B cell (primary cell): ENCODE results near the gene KCNK13. TPM values are rescaled to one million over a fixed set of nuclear protein-coding genes. Genes with fewer than 3 reads are reported as not detected.

Experiments used
- ATAC-seq: fragments of 200-7000 bp; cut with Tn5 transposase; one replicate; pipeline ENCODE4 v1.10.0; 2021; ENCODE audit warnings: low read depth, mild to moderate bottlenecking, moderate number of reproducible peaks, moderate library complexity
- CTCF ChIA-PET: fragments of 350-600 bp; sonication (Branson Sonifier 250); formaldehyde crosslinking; loops from one replicate; lab custom pipeline; 2021; ENCODE audit warnings: antibody characterized with exemption, inconsistent platforms; lab: Charles Lee
- POLR2A ChIA-PET: fragments of 350-600 bp; sonication (Branson Sonifier 250); formaldehyde crosslinking; loops from one replicate; lab custom pipeline; 2021; ENCODE audit warnings: antibody characterized with exemption; lab: Charles Lee
- DNase-seq: peaks from one replicate; pipeline ENCODE4 v3.0.0; 2013
- H2AFZ ChIP-seq: 2 replicates; pipeline ENCODE4 v1.6.1; 2012; ENCODE audit warnings: mild to moderate bottlenecking, low read depth, low read length; ENCODE audit not compliant: insufficient read depth, poor library complexity, severe bottlenecking
- H3K27ac ChIP-seq, 2 donors: 1 replicate in 1 of 2; 2 replicates in 1 of 2; pipeline ENCODE4 v1.5.1; 2012 to 2013; ENCODE audit warnings: low read length in 2 of 2, mild to moderate bottlenecking in 2 of 2, moderate library complexity in 1 of 2
- H3K27me3 ChIP-seq, 4 experiments: fragments of 200-600 bp in 1 of 4; sonication (generic) in 1 of 4; replicated peaks in 1 of 4; 1 replicate in 2 of 4; 2 replicates in 2 of 4; pipeline versions ENCODE4 v1.6.1 to v1.7.0; 2013 to 2016; ENCODE audit warnings: low read length in 3 of 4, mild to moderate bottlenecking in 2 of 4, mixed read lengths in 1 of 4, moderate library complexity in 1 of 4; ENCODE audit not compliant: insufficient read depth in 4 of 4, control insufficient read depth in 3 of 4; ENCODE audit errors: control extremely low read depth in 1 of 4
- H3K36me3 ChIP-seq, 2 experiments: replicated peaks in 1 of 2; 1 replicate in 1 of 2; 2 replicates in 1 of 2; pipeline versions ENCODE4 v1.6.1 to v1.7.1; 2013; ENCODE audit warnings: low read length in 1 of 2; ENCODE audit not compliant: insufficient read depth in 2 of 2, control insufficient read depth in 1 of 2; ENCODE audit errors: control extremely low read depth in 1 of 2, extremely low read depth in 1 of 2
- H3K4me1 ChIP-seq, 2 donors: fragments of 200-600 bp in 1 of 2; sonication (generic) in 1 of 2; 1 replicate in 1 of 2; 2 replicates in 1 of 2; pipeline versions ENCODE4 v1.5.1 to v1.6.1; 2013 to 2017; ENCODE audit warnings: low read length in 2 of 2; ENCODE audit not compliant: control insufficient read depth in 2 of 2, insufficient read depth in 2 of 2
- H3K4me2 ChIP-seq: replicated peaks from 2 replicates; pipeline ENCODE3; 2012; ENCODE audit warnings: mild to moderate bottlenecking, low read depth, low read length; ENCODE audit not compliant: poor library complexity, severe bottlenecking
- H3K4me3 ChIP-seq, 5 experiments: fragments of 200-600 bp in 1 of 5; sonication (generic) in 1 of 5; 1 replicate in 3 of 5; 2 replicates in 2 of 5; pipeline versions ENCODE4 v1.5.1 to v1.7.0; 2011 to 2016; ENCODE audit warnings: low read length in 4 of 5, mild to moderate bottlenecking in 4 of 5, low read depth in 2 of 5, control low read depth in 1 of 5, moderate library complexity in 1 of 5; ENCODE audit not compliant: insufficient read depth in 1 of 5; ENCODE audit errors: control extremely low read depth in 1 of 5, extremely low read depth in 1 of 5
- H3K79me2 ChIP-seq: fragments of 200-600 bp; sonication (generic); one replicate; pipeline ENCODE4 v1.6.0; 2016; ENCODE audit warnings: low read length; ENCODE audit not compliant: control insufficient read depth, insufficient read depth
- H3K9ac ChIP-seq: fragments of 200-600 bp; sonication (generic); 2 replicates; pipeline ENCODE4 v1.6.1; 2017; ENCODE audit warnings: mild to moderate bottlenecking, low read length, moderate library complexity
- H3K9me3 ChIP-seq, 3 donors: one replicate each; pipeline versions ENCODE4 v1.6.1 to v1.7.1; 2013; ENCODE audit warnings: low read length in 2 of 3; ENCODE audit not compliant: control insufficient read depth in 2 of 3, insufficient read depth in 1 of 3; ENCODE audit errors: control extremely low read depth in 1 of 3
- H4K20me1 ChIP-seq: 2 replicates; pipeline ENCODE4 v1.6.0; 2012; ENCODE audit warnings: mild to moderate bottlenecking, low read length; ENCODE audit not compliant: insufficient read depth, control insufficient read depth, poor library complexity, severe bottlenecking
- H3K27ac Mint-ChIP-seq: one replicate; pipeline ENCODE4 v1.8.0; 2021; ENCODE audit warnings: mixed read lengths
- H3K27me3 Mint-ChIP-seq: one replicate; pipeline ENCODE4 v1.8.0; 2021; ENCODE audit warnings: mixed read lengths
- H3K4me1 Mint-ChIP-seq: one replicate; pipeline ENCODE4 v1.8.0; 2021; ENCODE audit warnings: mixed read lengths
- H3K4me3 Mint-ChIP-seq: one replicate; pipeline ENCODE4 v1.8.0; 2021; ENCODE audit warnings: mixed read lengths
- H3K9me3 Mint-ChIP-seq: one replicate; pipeline ENCODE4 v1.8.0; 2022; ENCODE audit warnings: mixed read lengths; ENCODE audit not compliant: insufficient read depth
- CTCF ChIP-seq: fragments of 200-600 bp; IDR thresholded peaks from one replicate; pipeline ENCODE4 v1.8.0; 2022; ENCODE audit warnings: antibody characterized with exemption, mild to moderate bottlenecking
- EZH2 ChIP-seq: IDR thresholded peaks from 2 replicates; pipeline ENCODE4 v1.6.1; 2012; ENCODE audit warnings: borderline replicate concordance, low read depth, mild to moderate bottlenecking, moderate library complexity, low read length; ENCODE audit not compliant: insufficient read depth, poor library complexity, severe bottlenecking
- WGBS: methylation state at CpG from one replicate; pipeline ENCODE4 v1.1.5; 2013; ENCODE audit warnings: missing lambda C conversion rate; ENCODE audit not compliant: insufficient coverage; 5-methylcytosine and 5-hydroxymethylcytosine counted together
- intact Hi-C: fragments of 100-400 bp; cut with micrococcal nuclease; formaldehyde crosslinking; loops from one replicate; pipeline ENCODE4 v1.10.0; 2022
- polyA minus RNA-seq: library from RNA; depleted of rRNA, polyadenylated mRNA; stranded (reverse); fragments of >200 nt; gene quantifications from 2 replicates; pipeline ENCODE4 v1.2.3, GENCODE V29; 2012
- polyA plus RNA-seq: library from polyadenylated mRNA; depleted of rRNA; stranded (reverse); fragments of >200 nt; gene quantifications from 2 replicates; pipeline ENCODE4 v1.2.3, GENCODE V29; 2012
- total RNA-seq, 2 donors: library from RNA; stranded (reverse); fragments of 120-200 nt in 1 of 2; gene quantifications; 1 replicate in 1 of 2; 2 replicates in 1 of 2; pipeline versions ENCODE4 v1.2.3 to v1.2.4, GENCODE V29; 2013 to 2022

The KCNK13 gene
- total RNA-seq (not detected in 2 replicates), polyA plus RNA-seq (0.03 TPM in 1 of 2 replicates, not detected in the other), polyA minus RNA-seq (not detected in 2 replicates)
- total RNA-seq (2013), result 0.07 TPM

DNA sequence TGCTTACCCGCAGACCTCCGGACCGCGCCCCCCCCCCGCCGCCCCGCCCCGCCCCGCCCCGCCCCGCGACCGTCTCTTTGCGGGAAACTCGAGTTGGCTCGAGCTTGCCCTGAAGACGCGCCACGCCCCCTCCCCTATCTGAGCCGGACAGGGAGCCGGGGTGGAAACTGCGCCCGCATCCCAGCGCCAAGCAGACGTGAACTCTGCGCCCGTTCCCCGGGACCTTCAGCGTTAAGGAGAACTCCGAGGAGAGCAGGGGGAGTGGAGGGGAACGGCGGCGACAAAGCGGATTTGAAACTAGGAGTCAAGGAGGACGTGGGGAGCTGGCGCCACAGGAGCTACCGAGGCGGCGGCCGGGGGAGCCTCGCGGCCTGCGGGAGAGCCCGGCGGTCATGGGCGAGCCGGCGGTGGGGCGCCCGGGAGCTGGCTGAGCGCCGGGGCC, at the start of gene KCNK13:
KCNK13 (plus strand) TSS at position 310 of the 442 bp plus-strand sequence. CDS start 212 bp downstream, outside the sequence.
- ATAC-seq, result no peak
- Mint-ChIP-seq H3K27me3 (peaks cover 61% of the 10 kb centered on the region), H3K27ac (no peak within 1 kb of the TSS), H3K9me3 (no peaks in the 10 kb centered on the region), H3K4me1 (peaks cover 28% of the 10 kb centered on the region), H3K4me3 (peak within 1 kb of the TSS; percentile 94)
- TF ChIP-seq CTCF (no peak), EZH2 (no peak)
- Histone ChIP-seq H2AFZ (peak within 1 kb of the TSS; percentile 55), H3K36me3 (no peaks in the 10 kb centered on the region), H3K27ac (no peak within 1 kb of the TSS), H3K9ac (peak within 1 kb of the TSS; percentile 39), H3K9me3 (peaks cover 0 to 16% (median 4%) of the 10 kb centered on the region in 3 donors), H3K4me1 (peaks cover 25 to 40% of the 10 kb centered on the region in 2 donors), H3K4me2 (peak within 1 kb of the TSS; percentile 83), H4K20me1 (no peaks in the 10 kb centered on the region), H3K4me3 (peak within 1 kb of the TSS in 4 of 5 experiments; percentile 15 to 56 (median 40)), H3K79me2 (no peaks in the 10 kb centered on the region), H3K27me3 (peaks cover 0 to 51% (median 21%) of the 10 kb centered on the region in 4 experiments)
- intact Hi-C loops, result no loop called here
- 2% methylated on average over 38 of the region's 52 CpGs for WGBS
- CTCF ChIA-PET, result no interaction called here
- POLR2A ChIA-PET, result no interaction called here
- peak; percentile 29 for DNase-seq

DNA sequence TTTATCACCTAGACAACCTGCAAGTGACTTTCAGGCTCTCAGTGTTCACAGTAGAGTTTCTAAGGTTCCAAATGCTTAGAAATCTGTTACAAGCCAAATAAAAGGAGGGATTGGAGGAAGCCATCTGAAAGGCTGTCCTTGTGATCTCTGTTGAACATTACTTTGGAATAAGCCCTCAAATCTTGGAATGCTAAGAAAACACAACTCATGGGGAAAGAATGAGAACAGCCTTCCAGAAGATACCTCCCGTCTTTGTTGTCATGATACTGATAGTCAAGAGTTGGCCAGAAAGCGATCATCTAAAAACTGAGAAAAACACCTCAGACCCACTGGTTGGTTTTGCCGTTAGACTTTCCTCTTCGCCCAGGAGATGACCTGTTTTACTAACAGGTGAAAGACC, 44.4 kb upstream of the KCNK13 start:
- intact Hi-C loops, result no loop called here
- WGBS, result 100% methylated on average over 4 of the region's 4 CpGs
- POLR2A ChIA-PET, result no interaction called here
- H3K4me3 Mint-ChIP-seq, result no peak overlapping the region
- Histone ChIP-seq H4K20me1 (no peaks in the 10 kb centered on the region), H3K4me3 (no peak overlapping the region), H3K36me3 (peaks cover 15 to 49% of the 10 kb centered on the region in 2 experiments), H2AFZ (no peak overlapping the region), H3K9me3 (peaks cover 0 to 5% (median 0%) of the 10 kb centered on the region in 3 donors), H3K4me2 (no peak overlapping the region), H3K9ac (no peak overlapping the region), H3K79me2 (no peaks in the 10 kb centered on the region), H3K27me3 (no peaks in the 10 kb centered on the region), H3K27ac (no peak overlapping the region), H3K4me1 (no peaks in the 10 kb centered on the region)
- no peak for DNase-seq
- H3K27me3 Mint-ChIP-seq, result no peaks in the 10 kb centered on the region
- TF ChIP-seq CTCF (no peak), EZH2 (no peak)
- H3K27ac Mint-ChIP-seq, result no peak overlapping the region
- no peaks in the 10 kb centered on the region for H3K4me1 Mint-ChIP-seq
- ATAC-seq, result no peak
- CTCF ChIA-PET, result no interaction called here
- H3K9me3 Mint-ChIP-seq, result no peaks in the 10 kb centered on the region
